Endodermal cell (in vitro differentiated cells): ENCODE measurements around the gene IL18. TPM values are rescaled to one million over a fixed set of nuclear protein-coding genes. Genes with fewer than 3 reads are reported as not detected.

Experiments used
- DNase-seq: peaks from one replicate; pipeline ENCODE4 v3.0.0-alpha.2; 2017
- H3K27ac ChIP-seq: 2 replicates; pipeline ENCODE4 v1.5.1; 2013; ENCODE audit warnings: mild to moderate bottlenecking, low read depth, low read length, moderate library complexity
- H3K27me3 ChIP-seq: 2 replicates; pipeline ENCODE4 v1.6.1; 2013; ENCODE audit warnings: mild to moderate bottlenecking, low read length, moderate library complexity; ENCODE audit not compliant: insufficient read depth, control insufficient read depth, poor library complexity, severe bottlenecking
- H3K36me3 ChIP-seq: 2 replicates; pipeline ENCODE4 v1.7.0; 2013; ENCODE audit warnings: mild to moderate bottlenecking, low read length, moderate library complexity; ENCODE audit not compliant: control insufficient read depth, insufficient read depth
- H3K4me1 ChIP-seq: one replicate; pipeline ENCODE4 v1.7.0; 2013; ENCODE audit warnings: low read length; ENCODE audit not compliant: control insufficient read depth, insufficient read depth
- H3K4me3 ChIP-seq: 2 replicates; pipeline ENCODE4 v1.5.1; 2013; ENCODE audit warnings: mild to moderate bottlenecking, low read length, moderate library complexity
- H3K9ac ChIP-seq: 2 replicates; pipeline ENCODE4 v1.6.1; 2013; ENCODE audit warnings: mild to moderate bottlenecking, low read length, moderate library complexity; ENCODE audit not compliant: poor library complexity, severe bottlenecking; ENCODE audit errors: extremely low read depth
- H3K9me3 ChIP-seq: 2 replicates; pipeline ENCODE4 v1.6.1; 2013; ENCODE audit warnings: mild to moderate bottlenecking, low read length, moderate library complexity; ENCODE audit not compliant: control insufficient read depth
- H3K27ac Mint-ChIP-seq: 2 replicates; pipeline ENCODE4 v1.8.0; 2020; ENCODE audit warnings: mixed read lengths
- H3K27me3 Mint-ChIP-seq: 2 replicates; pipeline ENCODE4 v1.8.0; 2021; ENCODE audit warnings: mild to moderate bottlenecking, mixed read lengths; ENCODE audit not compliant: insufficient read depth
- H3K36me3 Mint-ChIP-seq: 2 replicates; pipeline ENCODE4 v1.8.0; 2020; ENCODE audit warnings: low read depth, mixed read lengths
- H3K4me1 Mint-ChIP-seq: 2 replicates; pipeline ENCODE4 v1.8.0; 2020; ENCODE audit warnings: mixed read lengths
- H3K4me3 Mint-ChIP-seq: 2 replicates; pipeline ENCODE4 v1.8.0; 2020; ENCODE audit warnings: mild to moderate bottlenecking, moderate library complexity, mixed read lengths
- H3K9me3 Mint-ChIP-seq: 2 replicates; pipeline ENCODE4 v1.8.0; 2020; ENCODE audit warnings: mild to moderate bottlenecking, mixed read lengths
- CTCF ChIP-seq: fragments of 200-600 bp; sonication (generic); conservative IDR thresholded peaks from 2 replicates; pipeline ENCODE4 v1.5.0; 2021; ENCODE audit warnings: antibody characterized with exemption, mild to moderate bottlenecking
- WGBS, 2 experiments: methylation state at CpG; one replicate each; pipeline versions ENCODE4 v1.1.5 to v1.1.7; 2013; ENCODE audit warnings: missing lambda C conversion rate in 2 of 2, mixed read lengths in 1 of 2; ENCODE audit not compliant: insufficient coverage in 1 of 2, insufficient read length in 1 of 2; 5-methylcytosine and 5-hydroxymethylcytosine counted together
- total RNA-seq, 2 donors: library from RNA; stranded (reverse); fragmentation: NEBNext Ultra II Directional in 1 of 2; extraction: Animal tissue kit (Norgen Biotek cat#: 25700) in 1 of 2; gene quantifications; 2 replicates in 1 of 2; 3 replicates in 1 of 2; pipeline ENCODE4 v1.2.1, GENCODE V29; 2021

IL18 gene
- total RNA-seq, 2 donors from 2014 or later: 1.00 TPM; not detected in 1

DNA sequence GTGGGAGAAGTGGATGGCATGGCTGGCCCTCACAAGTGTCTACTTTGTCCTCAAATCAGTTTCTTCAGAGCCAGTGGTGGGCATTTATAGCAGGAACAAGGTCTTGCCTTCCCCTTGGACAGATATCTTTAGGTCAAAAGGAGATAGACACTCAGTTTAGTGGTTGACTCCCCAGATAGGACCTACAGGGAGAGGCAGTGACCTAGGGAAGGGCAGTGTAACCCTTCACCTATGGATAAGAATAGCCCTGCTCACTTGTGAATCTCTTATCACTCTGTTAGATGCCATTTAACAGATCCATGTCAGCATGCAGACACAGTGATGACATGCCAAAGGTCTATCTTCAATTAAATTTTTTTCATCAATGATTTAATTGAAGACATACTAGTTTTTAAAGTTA is 22.4 kb upstream of the IL18 start:
- H3K4me3 Mint-ChIP-seq: no peak overlapping the region
- DNase-seq: no peak
- H3K9me3 ChIP-seq: no peaks in the 10 kb centered on the region
- H3K4me1 ChIP-seq: no peaks in the 10 kb centered on the region
- no peaks in the 10 kb centered on the region for H3K36me3 ChIP-seq
- no peaks in the 10 kb centered on the region for H3K36me3 Mint-ChIP-seq
- no peak overlapping the region for H3K27ac ChIP-seq
- no peaks in the 10 kb centered on the region for H3K27me3 ChIP-seq
- peaks cover 6% of the 10 kb centered on the region for H3K9me3 Mint-ChIP-seq
- H3K4me3 ChIP-seq: no peak overlapping the region
- no peaks in the 10 kb centered on the region for H3K27me3 Mint-ChIP-seq
- no peak overlapping the region for H3K27ac Mint-ChIP-seq
- TF ChIP-seq CTCF: no peak
- no peaks in the 10 kb centered on the region for H3K4me1 Mint-ChIP-seq
- no peak overlapping the region for H3K9ac ChIP-seq

- no peaks in the 10 kb centered on the region for H3K9me3 ChIP-seq
- H3K27ac ChIP-seq: no peak overlapping the region
- no peaks in the 10 kb centered on the region for H3K4me1 Mint-ChIP-seq
- no peak for DNase-seq
- H3K9me3 Mint-ChIP-seq: peaks cover 7% of the 10 kb centered on the region
- no peaks in the 10 kb centered on the region for H3K36me3 Mint-ChIP-seq
- no peaks in the 10 kb centered on the region for H3K27me3 Mint-ChIP-seq
- no peak overlapping the region for H3K4me3 Mint-ChIP-seq
- TF ChIP-seq CTCF: no peak
- H3K27ac Mint-ChIP-seq: no peak overlapping the region
- H3K9ac ChIP-seq: no peak overlapping the region
- no peaks in the 10 kb centered on the region for H3K27me3 ChIP-seq
- H3K4me1 ChIP-seq: no peaks in the 10 kb centered on the region
- no peaks in the 10 kb centered on the region for H3K36me3 ChIP-seq
- H3K4me3 ChIP-seq: no peak overlapping the region
These were observed 22.0 kb upstream of the IL18 start for GRCh38 chr11:112185883-112186282.

DNA sequence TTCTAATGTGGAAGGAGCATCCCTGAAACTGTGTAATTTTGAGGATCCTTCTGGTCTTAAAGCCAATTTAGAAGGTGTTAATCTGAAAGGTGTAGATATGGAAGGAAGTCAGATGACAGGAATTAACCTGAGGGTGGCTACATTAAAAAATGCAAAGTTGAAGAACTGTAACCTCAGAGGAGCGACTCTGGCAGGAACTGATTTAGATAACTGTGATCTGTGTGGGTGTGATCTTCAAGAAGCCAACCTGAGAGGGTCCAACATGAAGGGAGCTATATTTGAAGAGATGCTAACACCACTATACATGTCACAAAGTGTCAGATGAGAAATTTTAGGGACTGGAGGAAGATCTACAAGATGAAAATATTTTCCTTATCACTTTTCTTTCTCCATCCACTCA is 19.0 kb upstream of the IL18 start:
- Mint-ChIP-seq H3K27me3 (peaks cover 11% of the 10 kb centered on the region), H3K27ac (no peak overlapping the region), H3K9me3 (peaks cover 7% of the 10 kb centered on the region), H3K4me1 (no peaks in the 10 kb centered on the region), H3K4me3 (no peak overlapping the region), H3K36me3 (no peaks in the 10 kb centered on the region)
- H3K4me1 ChIP-seq: no peaks in the 10 kb centered on the region
- 91 to 100% methylated on average over 1 of the region's 1 CpG for WGBS, 2 experiments
- no peak overlapping the region for H3K9ac ChIP-seq
- no peaks in the 10 kb centered on the region for H3K27me3 ChIP-seq
- no peak overlapping the region for H3K4me3 ChIP-seq
- DNase-seq: no peak
- no peak for TF ChIP-seq CTCF
- no peaks in the 10 kb centered on the region for H3K36me3 ChIP-seq
- H3K27ac ChIP-seq: no peak overlapping the region
- H3K9me3 ChIP-seq: no peaks in the 10 kb centered on the region
